Stimulated activated naive CD8-positive, alpha-beta T cell treated with anti-CD3 and anti-CD28 coated beads, Interleukin-15, Interleukin-2, amounts not matched to agents 100 U/mL and 50 U/mL, for 24 hours (primary cell): ENCODE data around the gene PNPLA2.

Source experiments
- ATAC-seq: fragments of 150-1000 bp; cut with Tn5 transposase; one replicate; pipeline ENCODE4 v1.10.0; 2021
- DNase-seq: peaks from one replicate; pipeline ENCODE4 v3.0.0; 2021

PNPLA2 gene

DNA sequence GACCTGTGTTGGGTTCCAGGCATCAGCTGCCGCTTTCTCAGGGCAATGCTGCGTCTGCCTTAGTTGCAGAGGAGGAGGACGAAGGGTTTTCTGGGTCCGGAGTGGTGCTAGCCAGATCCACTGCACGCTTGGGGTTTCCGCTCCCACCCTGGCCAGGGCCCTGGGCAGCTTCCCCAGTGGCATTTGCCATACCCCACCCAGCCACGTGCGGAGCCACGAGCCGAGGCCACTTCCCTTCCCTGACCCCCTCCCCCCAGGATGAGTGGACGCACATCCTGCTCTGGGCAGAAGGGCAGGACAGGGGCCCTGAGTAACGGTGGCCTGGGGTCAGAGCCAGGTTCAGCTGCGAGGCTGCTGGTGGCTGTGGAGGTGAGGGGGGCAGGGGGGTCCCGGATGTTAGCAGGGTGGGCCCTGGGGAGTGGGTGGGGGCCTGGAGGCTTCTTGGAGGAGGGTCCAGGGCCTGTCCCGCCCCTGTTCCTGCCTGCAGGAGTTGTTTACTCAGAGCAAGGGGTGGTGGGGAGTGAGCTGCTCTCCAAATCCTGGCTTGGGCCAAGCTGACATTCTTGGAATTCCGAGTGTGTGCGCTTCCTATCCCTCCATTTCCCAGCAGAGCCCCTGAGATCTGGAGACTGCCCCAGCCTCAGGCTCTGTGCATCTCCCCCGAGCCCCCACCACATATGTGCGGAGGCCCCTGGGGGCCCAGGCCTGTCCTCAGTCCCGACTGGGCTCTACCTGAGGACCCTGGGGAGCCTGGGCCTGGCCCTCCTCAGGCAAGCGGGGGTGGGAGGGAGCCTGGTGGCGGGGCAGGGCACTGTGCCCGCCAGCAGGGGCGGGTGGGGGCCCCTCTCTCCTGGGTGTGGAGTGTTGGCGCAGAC lies 25.3 kb downstream of the PNPLA2 start:
- ATAC-seq (no peak), DNase-seq (peak; percentile 46)

DNA sequence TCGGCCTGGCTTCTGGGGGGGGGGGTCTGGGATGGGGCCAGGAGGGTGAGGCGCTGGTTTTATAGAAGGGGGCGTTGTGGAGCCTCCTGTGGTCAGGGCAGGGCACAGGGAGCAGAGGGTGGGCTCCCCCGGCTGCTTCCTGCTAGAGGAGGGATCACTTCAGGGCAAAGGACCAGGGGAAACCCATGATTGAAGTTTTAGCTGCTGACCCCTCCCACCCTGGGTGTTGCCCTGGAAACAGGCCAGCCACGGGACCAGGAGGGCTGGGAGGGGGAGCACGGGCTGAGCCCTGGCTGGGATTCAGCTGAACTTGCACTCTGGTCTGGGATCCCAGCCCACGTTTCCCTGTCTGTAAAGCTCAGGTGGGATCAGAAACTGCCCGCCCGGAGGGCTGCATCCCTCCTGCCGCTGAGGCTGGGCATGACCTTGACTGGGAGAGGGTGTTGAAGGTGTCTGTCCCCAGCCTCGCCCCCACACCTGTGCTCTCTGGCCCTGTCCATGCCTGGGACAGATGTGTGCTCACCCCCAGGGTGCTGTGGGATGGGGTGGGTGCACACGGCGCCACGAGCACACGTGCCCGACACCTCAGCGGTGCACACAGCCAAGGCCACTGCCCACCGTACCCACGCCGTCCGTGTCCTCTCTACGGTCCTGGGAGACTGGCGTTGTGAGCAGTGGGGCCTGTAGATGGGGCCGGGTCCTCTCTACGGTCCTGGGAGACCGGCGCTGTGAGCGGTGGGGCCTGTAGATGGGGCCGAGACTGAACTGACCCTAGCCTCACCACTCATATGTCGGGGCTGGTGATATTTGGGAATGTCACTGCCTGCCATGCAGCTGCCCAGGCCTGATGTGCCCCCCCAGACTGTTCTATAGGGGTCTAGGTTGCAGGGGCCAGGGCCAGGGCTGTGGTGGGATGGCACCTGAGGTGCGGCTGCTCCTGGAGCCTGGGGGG lies 26.3 kb downstream of the PNPLA2 start:
- DNase-seq (peak; percentile 57), ATAC-seq (no peak)

DNA sequence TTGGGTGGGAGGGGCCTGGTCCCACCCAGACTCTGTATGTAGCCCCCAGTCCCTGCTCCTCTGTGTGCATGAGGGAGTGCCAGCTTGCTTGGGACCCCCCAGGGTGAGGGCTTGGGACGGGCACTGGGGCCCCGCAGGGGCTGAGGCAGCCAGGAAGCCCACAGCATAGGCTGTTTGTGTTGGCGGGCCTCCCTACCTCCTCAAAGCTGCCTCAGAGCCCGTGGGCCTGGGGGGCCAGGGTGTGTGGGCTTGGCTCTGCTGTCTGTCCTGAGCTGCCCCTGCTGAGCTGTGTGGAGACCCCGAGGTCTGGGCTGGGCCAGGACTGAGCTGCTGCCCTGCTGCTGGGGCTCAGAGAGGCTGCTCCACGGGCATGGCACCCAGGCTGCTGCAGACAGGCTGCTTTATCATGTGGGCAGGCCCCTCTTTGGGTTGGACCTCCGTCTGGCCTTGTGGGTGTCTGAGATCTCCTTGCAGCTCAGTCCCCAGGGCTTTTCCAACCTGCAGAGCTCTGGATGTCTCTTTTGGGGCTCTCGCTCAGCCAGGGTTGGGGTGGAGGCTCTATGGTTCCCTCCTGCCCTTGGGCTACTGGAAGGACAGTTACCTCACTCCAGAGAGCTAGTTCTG lies 27.3 kb downstream of the PNPLA2 start:
- ATAC-seq, result no peak
- no peak for DNase-seq

- no peak for DNase-seq
- ATAC-seq, result no peak
These were observed 27.9 kb downstream of the PNPLA2 start for GRCh38 chr11:846496-847098.

- ATAC-seq, result no peak
- DNase-seq, result no peak
These were observed 29.2 kb downstream of the PNPLA2 start for GRCh38 chr11:847876-848275.

DNA sequence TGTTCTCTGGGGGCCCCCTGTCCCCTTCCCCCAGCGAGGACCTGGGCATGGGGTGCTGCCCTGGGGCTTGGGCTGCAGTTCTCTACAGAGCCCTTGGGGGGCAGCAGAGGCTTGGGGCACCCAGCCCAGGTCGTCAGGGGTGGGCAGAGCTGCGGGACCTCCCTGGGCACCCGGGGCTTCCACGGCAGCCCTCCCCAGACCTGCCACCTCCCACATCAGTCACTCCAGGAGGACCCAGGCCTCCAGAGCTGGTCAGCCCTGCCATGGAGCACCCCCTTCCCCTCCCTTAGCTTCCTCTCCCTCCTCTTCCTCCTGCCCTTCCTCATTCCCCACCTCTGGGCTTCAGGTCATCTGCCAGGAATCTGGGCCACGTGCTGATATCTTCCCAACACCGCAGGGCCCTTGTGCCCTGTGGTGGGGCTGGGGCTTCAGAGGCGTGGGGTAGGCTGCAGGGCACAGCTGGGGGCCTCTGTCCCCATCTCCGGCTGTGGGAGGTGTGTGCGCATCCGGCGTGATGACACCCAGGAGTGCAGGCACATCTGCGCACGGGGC lies 29.7 kb downstream of the PNPLA2 start:
- ATAC-seq (peak; percentile 56), DNase-seq (peak; percentile 81)

DNA sequence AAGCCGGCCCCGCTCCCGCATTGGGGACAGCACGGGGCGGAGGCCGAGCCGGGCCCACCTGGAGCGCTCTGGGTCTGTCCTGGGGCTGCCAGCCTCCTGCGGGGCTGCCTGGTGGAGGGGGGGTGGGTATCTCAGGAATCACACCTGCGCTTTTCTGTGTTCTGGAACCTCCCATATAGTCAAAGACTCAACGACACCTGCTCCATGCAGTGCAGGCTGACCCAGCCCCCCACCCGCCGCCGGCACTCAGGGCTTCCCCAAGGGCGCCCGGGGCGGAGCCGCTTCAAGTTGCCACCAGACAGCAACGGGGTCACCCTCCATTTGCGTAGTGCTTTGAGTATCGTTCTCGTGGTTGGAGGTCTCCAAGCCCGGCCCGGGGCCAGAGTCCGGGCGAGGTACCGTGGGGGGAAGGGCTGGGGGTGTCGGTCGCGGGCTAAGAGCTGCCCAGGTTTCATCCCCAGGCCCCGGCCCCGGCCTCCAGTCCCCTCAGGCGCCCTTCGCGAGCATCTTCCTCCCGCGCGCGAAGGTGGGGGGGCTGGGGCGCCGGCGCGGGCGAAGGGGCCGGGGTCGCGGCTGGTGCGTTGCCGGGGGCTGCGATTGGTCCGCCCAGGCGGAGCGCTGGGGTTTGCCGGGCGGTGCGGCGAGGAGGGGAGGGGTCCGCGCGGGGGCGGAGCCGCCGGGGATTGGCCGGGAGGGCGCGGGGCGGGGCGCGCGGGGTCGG lies 30.6 kb downstream of the PNPLA2 start:
- DNase-seq (peak; percentile 43), ATAC-seq (no peak)

DNA sequence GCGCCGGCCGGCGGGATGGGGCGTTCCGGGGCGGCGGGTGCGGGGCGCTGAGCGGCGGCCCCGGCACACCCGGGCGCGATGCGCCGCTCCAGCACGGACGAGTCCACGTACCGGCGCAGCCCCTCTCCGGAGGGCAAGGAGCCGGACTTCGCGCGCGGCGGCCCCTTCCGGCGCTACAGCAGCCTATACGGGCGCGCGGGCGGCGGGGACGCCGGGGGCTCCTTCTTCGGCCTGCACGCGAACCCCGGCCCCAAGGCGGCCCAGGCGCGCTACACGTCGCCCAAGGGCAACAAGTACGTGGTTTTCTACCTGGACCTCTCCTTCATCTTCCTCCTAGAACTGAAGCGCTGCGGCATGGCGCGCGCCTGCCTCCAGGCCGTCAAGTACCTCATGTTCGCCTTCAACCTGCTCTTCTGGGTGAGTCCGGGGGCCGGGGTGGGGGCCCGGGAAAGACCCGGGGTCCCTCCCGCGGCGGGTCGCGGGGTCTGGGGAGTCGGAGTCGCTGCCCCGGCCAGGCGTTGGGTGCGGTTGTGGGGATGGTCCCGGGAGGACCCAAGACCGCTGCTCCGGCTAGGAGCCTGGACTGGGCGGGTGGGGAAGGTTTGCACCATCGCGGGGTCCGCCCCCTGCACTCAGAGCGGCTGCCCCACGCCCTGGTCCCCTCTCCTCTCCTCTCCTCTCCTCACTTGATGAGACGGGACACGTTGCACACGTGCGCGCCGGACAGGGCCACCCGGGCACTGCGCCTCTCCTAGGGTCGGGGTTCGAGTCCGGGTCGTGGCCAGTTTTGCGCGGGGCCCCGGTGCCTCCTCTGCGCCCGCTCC lies 31.4 kb downstream of the PNPLA2 start:
- DNase-seq (no peak), ATAC-seq (no peak)

DNA sequence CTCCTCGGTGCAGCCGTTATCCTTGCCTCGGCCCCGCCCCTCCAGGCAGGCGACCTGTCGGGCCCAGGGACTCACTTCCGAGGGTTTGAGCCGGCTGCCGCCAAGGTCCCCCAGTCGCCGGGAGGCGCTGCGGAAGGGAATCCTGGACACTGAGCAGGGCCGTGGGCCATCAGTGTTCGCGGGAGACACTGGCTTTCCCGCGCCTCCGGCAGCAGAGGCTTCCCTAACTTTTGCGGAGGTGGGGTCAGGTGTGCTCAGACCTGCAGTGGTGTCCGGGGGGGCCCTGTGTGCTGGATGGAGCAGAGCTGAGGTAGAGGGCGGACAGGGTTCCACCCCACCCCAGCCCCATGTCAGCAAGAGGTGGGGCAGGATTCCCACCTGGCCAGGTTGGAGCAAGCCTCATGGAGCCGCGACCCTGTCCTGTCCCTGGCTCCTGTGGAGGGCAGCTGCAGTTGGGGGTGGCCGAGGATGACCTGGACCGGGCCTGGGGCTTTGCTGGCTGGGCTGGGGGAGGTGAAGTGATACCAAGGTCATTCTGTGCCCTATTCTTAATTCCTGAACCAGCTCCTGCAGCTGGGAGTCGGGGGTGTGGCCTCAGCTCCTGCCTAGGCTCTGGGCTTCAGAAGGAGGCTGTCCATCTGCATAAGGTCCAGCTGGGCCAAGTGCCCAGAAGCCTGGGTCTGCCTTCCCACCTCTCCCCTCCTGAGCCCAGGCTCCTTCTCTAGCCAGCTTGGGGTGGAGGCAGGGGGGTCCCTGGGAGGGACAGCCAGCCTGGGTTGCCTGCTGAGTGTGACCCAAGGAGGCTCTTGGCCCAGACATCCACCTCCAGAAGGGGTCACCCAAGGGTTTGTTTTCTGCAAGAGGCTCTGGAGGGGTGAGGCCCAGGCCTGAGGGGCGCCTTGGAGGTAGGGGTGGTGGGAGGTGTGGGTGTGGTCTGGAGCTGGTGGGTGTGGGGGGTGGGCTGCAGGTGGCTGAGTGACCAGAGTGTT lies 32.4 kb downstream of the PNPLA2 start:
- ATAC-seq (no peak), DNase-seq (no peak)

GRCh38 chr11:852762-853161 lies 34.0 kb downstream of the PNPLA2 start:
- no peak for DNase-seq
- ATAC-seq, result no peak

DNA sequence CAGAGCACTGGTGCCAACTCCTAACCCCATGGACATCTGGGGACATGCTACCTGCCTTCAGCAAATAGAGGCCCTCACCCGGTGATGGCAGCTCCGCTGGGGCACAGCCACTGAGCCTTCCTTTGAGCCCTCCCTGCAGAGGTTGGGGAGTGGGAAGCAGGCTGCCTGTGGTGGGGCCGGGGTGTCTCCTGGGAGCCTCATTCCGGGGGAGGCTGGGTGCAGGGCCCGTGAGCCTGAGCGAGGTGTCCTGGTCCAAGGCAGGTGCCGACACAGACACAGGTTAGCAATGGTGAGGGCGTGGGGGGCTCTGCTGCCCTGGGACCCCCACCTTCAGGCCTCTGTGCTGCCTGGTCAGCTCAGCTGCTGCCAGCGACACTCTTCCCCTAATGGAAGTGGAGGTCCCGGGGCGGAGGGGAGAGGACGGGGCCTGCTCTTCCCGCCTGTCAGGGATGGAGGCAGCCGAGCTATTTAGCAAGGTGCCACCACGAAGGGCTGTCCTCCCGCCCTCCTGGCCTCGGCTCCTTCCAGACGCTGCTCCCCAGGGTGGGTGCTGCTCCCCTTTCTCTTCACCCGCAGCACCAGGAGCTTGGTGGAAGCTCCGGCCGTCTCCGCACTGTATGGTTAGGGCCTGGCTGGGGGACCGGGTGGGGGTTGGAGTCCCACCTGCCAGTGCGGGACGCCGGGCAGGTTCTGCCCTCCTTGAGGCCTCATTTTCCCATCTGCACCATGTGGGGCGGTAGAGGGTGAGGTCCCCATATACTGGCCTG lies 35.2 kb downstream of the PNPLA2 start:
- ATAC-seq (no peak), DNase-seq (no peak)

DNA sequence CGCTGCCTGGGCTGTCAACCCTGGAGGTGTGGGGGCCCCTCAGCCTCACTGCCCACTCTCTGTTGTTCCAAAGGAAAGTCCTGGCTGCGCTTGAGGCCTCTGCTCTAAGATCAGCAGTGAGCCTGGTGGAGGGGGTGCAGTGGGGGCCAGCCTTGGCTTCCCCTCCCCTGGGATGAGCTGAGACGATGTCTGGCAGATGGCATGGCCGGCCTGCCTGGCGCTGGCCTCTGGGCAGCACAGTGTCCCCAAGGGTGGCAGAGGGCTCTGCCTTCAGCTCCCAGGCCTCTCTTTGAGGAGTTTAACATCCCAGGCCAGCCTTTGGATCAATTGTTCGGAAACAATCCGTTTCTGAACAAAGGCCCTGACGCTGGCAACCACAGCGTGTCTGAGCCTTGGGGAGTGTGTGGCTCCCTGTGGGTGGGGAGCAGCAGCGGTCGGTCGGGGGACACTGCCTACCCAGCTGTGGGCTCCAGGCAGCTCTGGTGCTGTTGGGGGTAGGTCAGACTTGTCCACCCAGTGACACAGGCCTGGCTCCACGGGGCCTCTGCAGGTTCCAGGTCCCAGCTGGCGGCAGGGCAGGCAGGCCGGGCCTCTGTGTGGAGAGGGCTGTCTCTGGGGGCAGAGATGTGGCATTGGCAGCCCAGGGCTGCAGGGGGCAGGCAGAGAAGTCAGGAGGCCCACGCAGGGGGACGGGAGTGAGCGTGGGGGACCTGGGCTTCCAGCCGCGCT lies 36.1 kb downstream of the PNPLA2 start:
- DNase-seq (no peak), ATAC-seq (no peak)

DNA sequence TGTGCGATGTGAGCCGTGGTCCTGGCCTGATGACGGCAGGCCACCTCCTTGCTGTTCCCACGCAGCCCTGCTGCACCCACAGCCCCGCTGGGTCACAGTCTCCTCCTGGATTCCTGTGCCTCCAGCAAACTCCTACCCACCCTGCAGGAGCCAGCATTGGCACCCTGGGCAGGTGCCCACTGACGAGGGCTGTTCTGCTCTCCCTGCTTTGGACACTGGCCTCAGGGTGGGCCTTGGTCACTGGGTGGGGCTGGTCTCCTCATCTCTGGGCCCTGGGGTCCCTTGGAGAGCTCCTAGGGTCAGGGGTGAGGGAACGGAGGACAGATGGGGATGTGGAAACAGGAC lies 36.6 kb downstream of the PNPLA2 start:
- DNase-seq (no peak), ATAC-seq (no peak)

DNA sequence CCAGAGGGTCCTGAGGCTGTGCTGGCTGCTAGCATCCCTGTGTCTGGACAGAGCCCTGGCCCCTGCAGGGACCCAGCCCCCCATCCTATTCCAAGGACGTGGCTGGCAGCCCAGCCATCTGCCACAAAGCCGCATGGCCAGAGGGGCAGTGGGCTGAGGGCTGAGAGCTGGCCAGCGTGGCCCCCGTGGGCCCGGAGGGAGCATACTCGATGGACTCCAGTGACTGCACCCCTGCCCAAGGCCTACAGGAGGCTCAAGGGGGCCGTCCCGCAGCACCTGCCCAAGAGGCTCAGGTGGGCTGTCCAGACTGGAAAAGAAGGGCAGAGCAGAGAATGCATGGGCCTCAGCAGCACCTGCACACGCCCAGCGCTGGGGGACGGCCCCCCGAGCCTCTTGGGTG lies 37.1 kb downstream of the PNPLA2 start:
- ATAC-seq (no peak), DNase-seq (no peak)

DNA sequence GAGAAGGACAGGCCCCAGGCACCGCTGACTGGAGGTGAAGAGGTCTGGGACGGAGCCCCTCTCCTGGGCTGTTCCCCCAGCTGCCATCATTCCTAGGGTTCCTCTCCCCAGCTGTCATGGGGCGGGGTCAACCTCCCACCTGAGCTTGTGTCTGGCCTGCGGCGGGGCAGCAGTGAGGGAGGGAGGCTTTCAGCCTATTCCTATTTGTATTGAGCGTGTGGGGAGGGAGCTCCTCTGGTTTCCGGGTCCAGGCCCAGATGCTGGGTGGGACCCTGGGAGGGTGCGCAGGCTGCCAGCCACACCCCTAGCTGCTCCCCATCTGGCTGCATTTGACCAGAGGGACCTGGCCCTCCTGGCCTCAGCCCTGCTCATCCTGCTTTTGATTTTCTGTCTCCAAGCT lies 37.7 kb downstream of the PNPLA2 start:
- DNase-seq (no peak), ATAC-seq (no peak)

DNA sequence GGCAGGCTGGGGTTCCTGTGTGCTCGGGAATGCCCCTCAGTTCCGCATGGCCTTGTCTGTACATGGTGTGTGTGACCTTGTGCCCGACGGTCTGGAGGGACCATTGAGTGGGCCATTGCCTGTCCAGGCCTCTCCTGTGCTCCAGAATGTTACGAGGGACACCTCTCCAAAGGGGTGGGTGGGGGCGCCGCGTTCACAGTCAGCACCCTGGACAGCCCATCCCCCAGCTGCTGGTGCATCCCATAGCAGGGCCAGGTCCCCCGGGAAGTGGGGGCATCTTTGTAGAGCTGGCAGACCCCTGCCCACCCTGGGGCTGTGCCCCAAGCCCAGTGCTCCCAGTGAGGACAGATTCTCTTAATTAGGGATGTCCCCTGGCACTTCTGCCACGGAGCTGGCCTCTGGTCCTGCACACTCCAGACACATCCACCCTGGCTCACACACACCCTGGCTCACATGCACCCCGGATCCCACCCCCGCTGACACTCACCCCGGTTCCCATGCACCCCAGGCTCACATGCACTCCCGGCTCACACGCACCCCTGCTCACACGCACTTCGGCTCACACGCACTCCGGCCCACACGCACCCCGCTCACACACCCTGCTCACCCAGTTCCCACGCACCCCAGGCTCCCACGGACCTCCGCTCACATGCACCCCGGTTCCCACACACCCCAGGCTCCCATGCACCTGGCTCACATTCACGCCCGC lies 39.5 kb downstream of the PNPLA2 start:
- DNase-seq (no peak), ATAC-seq (no peak)

- ATAC-seq, result no peak
These were observed 40.1 kb downstream of the PNPLA2 start for GRCh38 chr11:858762-859339.

More at GRCh38 chr11:858762-859339, 40.1 kb downstream of the PNPLA2 start:
- no peak for DNase-seq
